ENCODE measurements around the gene MRPL46. TPM values are rescaled to one million over a fixed set of nuclear protein-coding genes. Genes with fewer than 3 reads are reported as not detected.
"Not testable (repeated sequence)": the region's sequence is repeated elsewhere in the genome, so short reads cannot be mapped to it uniquely, and the experiment has no call there.

MRPL46 gene
- polyA plus RNA-seq, 12 donors, result 17.3 to 25.8 (median 23.4) TPM; not detected in 1

DNA sequence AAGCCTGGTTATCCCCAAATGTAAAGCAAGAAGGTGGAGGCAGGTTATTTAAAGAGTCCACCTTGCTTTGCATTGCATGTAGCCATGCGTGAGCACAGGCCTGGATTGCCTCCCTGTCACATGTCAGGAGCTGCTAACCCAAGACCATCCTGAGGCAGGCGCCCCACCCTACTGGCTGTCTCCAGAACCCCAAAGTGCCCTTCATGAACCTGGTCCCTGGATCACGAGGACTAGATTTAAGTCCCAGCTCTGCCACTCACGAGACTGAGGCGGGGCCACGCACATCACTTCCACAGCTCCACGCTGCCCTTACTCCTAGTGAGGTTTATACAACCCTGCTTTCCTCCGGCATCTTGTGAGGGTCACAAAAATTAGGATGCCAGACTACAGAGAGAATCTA, 17.6 kb downstream of the MRPL46 start:
- no peak for DNase-seq

DNA sequence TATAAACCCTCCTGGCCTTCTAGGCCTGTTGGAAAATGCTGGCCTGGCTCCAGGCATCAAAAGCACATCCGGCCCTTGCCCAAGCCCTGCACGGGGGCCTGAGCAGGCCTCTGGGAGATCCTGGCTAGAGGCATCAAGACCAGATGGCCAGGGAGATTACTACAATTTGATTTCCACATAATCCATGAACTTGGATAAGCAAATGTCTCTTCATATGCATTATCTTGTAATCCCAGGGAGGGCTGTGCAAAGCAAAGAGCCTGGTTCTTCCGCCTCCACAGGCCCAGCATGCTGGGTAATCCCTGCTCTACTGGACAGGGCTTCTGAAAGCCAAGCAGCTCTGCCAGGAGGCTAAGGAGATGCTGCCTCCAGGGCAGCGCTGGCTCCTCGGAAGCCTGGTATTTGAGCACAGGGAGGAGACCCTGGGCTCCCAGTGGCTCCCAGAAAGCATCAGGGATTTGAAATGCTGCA, 18.2 kb downstream of the MRPL46 start:
- no peak for DNase-seq

DNA sequence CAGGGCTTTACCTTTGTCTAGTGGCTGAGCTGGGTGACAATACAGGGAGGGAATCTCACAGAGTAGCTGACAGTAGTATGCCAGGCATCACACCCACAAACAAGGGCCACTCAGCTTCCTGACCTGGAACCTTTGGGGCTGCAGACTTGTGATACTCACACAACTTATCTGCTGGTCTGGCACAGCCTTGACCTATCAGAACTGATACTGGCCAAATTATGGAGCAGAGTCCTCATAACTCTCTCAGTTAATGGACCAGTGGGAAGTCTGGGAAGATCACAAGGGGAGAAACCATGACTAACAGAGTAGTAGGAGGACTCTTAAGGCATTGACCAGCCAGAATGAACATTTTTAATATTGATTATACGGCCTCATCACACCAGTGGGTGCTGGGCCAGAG, 19.4 kb downstream of the MRPL46 start:
- DNase-seq, result no peak

DNA sequence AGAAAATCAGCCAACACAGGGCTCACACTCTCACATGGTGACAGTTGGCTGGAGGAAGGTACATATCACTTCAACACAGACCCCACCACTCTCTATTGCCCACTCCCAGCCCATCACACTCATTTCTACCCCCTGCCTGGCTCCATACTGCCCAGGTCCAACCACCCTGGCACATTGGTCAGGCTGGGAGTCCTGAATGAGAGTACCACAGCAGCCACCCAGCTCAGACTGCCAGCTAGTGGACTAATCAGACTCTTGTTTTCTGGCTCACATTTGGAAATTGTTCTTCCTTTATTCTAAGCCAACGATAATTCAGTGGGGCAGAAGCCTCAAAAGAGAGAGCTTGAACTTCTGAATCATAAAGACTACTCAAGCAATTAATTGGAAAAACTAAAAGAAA, 20.0 kb downstream of the MRPL46 start:
- no peak for DNase-seq

DNA sequence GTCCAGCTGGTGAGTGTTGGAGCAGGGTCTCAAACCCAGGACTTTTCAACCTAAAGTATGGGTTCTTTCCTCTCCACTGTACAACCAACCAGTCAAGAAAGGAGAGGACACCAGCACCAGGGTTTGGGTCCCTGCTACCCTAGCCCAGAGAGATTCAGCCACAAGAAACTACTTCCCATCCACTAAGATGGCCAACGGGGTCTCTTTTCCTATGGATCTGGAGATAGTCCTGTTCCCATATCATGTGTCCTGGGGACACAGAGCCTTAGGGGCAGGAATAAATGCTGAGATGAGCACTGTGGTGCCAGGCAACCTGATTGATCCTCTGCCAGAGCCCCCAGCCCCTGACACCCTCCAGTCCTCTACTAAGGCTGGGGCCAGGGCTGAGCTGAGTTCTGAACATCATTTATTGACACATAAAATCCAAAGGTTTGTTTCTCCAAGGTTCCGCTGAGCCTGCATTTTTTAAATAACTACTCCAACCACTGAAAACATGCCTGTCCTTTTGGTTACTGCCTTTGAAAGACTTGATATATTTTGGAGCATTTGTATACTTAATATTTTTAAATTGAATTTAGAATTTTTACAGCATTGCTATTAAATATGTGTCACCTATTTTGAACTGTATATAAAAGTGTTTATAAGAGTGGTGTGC, 26.0 kb downstream of the MRPL46 start:
- DNase-seq, result no peak

DNA sequence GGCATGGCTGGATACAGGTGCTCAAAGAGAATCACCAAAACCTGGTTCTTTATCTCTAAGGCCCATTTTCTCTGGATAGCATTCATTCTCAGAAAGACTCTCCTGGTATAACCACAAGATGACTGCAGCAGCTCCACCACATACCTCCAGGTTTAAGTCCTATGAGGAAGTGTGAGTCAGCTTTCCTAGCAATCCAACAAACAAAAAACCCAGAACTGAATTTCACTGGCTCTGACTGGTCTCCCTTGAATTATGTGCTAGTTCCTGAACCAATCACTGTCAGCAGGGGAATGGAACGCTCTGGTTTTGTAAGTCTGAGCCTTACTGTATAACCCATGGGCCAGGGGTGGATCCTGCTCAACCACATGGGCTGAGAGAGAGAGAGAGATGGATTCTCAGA, 27.2 kb downstream of the MRPL46 start:
- DNase-seq, result no peak

DNA sequence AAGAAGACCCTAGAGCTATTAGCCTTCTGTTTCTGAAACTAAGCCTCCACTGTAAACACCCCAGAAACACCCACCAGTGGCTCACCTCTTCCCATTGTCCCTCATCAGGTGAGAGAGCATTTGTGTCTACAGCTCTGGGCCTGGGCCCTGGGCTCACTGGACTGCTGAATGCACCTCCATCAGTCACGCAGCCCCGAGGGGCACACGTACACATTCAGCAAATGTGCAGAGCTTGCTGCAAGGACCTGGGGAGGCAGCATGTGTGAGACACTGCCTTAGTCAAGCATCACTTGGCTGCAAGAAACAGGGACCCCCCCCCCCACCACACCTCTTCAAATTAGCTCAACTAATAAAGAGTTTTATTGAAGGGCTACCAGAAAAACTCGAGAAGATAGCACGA, 29.0 kb downstream of the MRPL46 start:
- no peak for DNase-seq

DNA sequence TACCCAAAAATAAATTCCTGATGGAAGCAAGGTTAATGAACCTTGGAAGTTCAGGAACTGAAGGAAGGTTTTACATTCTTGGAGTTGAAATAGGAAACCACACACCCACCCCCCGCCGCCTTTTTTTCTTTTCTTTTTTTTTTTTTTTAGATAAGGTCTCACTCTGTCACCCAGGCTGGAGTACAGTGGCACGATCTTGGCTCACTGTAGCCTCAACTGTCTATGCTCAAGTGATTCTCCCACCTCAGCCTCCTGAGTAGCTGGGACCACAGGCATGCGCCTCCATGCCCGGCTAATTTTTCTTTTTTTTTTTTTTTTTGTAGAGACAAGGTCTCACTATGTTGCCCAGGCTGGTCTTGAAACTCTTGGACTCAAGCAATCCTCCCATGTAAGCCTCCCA, 33.1 kb downstream of the MRPL46 start:
- DNase-seq, result not testable (repeated sequence)

DNA sequence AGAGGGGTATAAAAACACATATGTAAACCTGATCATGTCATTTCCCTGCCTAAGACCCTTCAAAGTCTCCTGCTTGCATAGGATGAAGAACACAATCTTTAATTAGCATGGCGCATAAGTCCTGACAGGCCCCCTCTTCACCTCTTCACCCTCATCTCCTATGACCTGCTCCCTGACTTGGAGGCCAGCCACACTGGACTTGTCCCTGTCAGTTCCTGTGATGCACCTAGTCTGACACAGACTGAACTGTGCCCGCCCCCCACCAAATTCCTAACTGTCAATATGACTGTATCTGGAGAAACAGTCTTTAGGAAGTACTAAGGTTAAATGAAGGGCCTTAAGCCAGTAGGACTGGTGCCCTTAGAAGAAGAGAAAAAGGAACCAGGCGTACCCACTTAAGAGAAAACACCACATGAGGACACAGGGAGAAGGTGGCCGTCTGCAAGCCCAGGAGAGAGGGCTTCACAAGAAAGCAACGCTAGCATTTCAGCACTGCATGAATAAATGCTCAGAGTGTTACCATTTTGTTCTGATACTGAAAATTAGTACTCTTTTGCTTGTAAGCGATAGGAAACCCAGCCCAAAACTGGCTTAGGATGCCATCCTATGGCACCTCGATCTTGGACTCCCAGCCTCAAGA, 34.0 kb downstream of the MRPL46 start:
- DNase-seq, result no peak

DNA sequence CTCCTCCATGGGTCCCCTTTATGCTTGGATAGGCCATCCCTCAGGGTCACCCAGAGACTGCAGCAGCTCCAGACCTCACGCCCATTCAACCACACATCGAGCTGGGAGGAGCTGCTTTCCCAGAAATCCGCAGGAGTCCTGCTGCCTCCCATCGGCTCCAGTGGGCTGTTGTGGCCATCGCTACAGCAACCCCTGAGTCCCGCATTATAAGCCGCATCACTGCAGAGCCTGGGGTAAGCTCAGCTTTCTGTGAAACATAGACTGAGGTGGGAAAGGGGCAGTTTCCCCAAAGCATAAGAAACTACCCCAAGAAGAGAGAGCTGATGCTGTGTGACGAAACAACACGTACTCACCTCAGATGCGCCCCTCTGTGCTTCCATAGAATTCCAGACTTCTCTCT, 35.7 kb downstream of the MRPL46 start:
- no peak for DNase-seq

DNA sequence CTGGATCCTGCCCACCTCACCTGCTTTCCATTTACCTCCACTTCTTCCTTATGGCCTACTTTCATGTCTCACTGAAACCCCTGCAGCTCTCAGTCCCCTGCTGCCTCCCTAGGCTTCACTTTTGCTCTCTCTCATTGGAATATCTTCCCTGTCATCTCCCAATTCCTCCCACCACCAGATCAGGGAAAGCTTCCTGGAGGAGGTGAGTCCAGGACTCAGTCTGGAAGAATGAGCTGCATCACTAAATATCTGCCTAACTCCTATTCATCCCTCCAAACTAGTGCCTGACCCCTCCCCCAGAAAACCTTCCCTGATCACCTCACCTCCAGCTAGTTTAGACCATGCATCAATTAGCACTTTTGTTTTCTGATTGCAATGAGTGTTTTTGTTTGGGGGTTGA, 37.1 kb downstream of the MRPL46 start:
- DNase-seq, result no peak

DNA sequence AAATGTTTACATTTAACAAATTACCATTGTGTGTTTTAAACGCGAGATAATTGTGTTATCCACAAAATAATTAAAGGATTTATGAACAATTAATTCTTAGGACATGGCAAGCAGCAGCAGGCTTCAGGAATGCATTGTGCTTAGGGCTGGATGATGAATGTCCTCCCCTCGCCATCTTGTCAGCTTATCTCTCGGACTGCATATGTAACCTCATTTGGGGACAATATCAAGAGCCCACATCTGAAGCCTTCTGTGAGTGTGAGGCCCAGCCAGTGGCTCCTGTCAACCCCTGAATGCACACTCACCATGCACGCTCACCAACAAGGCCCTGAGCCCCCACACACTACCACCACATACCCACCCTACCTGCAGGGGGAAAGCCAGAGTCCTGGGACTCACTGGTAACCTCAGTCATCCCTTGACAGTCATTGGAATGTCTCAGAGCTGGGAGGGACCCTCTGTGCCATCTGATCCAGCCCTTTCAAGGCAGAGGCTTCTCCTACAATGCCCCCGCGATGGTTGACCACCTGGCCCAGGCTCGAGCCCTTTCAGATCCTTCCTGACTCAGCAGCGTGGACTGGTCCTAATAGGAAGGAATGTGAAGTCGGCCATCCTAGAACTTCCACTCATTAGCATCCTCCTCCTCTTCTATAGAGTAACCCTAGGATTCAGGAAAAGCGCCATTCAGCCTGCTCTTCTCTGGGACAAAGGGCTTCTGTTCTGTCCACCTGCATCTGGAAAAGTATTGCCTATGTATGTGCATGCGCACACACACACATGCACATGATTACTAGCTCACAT, 38.2 kb downstream of the MRPL46 start:
- no peak for DNase-seq

DNA sequence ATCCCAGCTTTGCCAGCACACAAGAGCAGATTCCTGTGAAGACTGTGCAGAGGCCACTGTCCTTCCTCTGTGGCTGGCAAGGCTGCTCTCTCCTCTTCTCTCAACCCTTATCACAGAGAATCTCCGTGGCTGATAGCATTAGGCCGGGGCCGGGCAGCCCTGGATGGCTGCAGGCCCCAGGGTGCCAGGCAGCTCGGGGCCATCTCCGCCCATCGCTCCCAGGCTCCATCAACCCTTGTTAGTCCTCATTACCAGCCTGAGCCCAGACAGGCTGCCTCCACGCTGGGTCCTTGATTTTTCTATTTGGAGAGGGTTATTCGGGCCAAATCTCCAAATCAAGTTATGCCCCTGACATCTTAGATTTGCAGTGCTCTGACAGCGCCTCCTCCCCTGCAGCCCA, 39.1 kb downstream of the MRPL46 start:
- DNase-seq, result no peak

DNA sequence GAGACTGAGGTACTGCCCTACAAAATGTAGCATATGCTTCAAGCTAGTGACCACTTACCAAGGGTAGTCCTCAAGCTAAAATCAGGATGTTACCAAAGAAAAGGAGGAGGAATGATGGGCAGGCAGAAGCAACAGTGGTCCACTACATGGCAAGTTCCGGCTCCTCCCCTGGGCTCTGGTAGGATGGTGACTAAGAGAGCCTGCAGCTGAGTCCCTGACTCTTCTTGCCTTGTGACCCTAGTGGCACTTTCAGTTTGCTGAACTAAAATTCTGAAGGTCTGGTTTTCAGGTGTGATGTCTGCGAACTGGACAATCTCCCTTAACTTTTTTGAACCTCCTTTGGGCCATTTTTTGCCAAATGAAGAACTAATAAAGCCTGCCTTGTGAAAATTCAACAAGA, 40.9 kb downstream of the MRPL46 start:
- no peak for DNase-seq

DNA sequence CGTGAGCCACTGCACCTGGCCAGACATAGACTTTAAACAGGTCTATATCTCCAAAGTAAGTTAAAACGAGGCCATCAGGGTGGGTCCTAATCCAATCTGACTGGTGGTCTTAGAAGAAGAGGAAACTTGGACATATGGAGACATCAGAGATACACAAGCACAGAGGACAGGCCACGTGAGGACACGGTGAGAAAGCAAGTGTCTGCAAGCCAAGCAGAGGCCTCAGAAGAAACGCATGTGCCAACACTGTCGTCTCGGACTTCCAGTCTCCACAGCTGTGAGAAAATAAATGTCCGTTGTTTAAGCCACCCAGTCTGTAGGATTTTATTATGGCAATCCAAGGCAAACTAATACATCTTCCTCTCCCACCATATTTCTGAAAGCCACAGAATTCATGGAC, 43.9 kb downstream of the MRPL46 start:
- DNase-seq, result no peak

DNA sequence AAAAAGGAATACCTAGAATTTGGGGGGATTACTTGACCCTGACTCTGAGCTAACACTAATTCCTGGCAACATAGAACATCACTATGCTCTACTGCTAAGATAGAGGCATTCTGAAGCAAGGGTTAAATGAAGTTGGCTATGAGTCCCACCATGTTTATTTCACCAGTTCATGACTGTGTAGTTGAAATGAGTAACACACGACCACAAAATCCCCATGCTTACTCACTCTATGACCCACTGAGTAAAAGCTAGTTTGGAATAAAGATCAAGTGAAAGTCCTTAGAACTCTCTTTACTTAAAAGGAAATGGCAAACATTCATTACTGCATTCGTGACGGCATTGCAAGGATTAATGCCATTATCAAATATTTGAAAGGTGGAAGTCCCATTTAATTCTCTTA, 47.4 kb downstream of the MRPL46 start:
- no peak for DNase-seq

Other genes starting within 250 kb of the MRPL46 start
- gene NTRK3, start 210.6 kb downstream of the MRPL46 start, polyA plus RNA-seq (ENCODE audit: insufficient read length in 12 of 12), result 10 to 100 TPM in 1 of 12 donors, 1 to 10 TPM in 10, not detected in 1; 2.6 to 11.9 (median 4.2) TPM
- gene MRPS11, start 320 bp upstream of the MRPL46 start, polyA plus RNA-seq (ENCODE audit: insufficient read length in 12 of 12), result 10 to 100 TPM in 11 of 12 donors, not detected in 1; 41.1 to 58.2 (median 43.4) TPM
- 10 to 100 TPM in 7 of 12 donors, 1 to 10 TPM in 4, not detected in 1; 4.7 to 13.4 (median 10.4) TPM for gene DET1, start 79.3 kb upstream of the MRPL46 start, polyA plus RNA-seq (ENCODE audit: insufficient read length in 12 of 12)
- gene AEN, start 154.0 kb upstream of the MRPL46 start, polyA plus RNA-seq (ENCODE audit: insufficient read length in 12 of 12), result 1 to 10 TPM in 11 of 12 donors, not detected in 1; 3.2 to 6.2 (median 5.0) TPM
- gene ISG20, start 171.6 kb upstream of the MRPL46 start, polyA plus RNA-seq (ENCODE audit: insufficient read length in 12 of 12), result 1 to 10 TPM in 5 of 12 donors, under 1 TPM in 5, not detected in 2; 0.56 to 5.5 (median 1.0) TPM